ENCODE results near the gene TRDN. TPM values are rescaled to one million over a fixed set of nuclear protein-coding genes. Genes with fewer than 3 reads are reported as not detected.

TRDN gene
- total RNA-seq, 1 donor from 2014 or later = not detected

GRCh38 chr6:123551939-123552707 is 84.6 kb downstream of the TRDN start:
- H3K4me3 ChIP-seq (ENCODE audit: low read depth, low read length) = no peak overlapping the region
- H3K36me3 ChIP-seq (ENCODE audit: control insufficient read depth, insufficient read depth, low read length) = no peaks in the 10 kb centered on the region
- no peak for TF ChIP-seq CTCF (IDR thresholded peaks at IDR 0.05; ENCODE audit: insufficient read depth, low read length, poor library complexity, severe bottlenecking)
- DNase-seq (ENCODE audit: low read depth) = no peak
- H3K27me3 ChIP-seq (ENCODE audit: control insufficient read depth, insufficient read depth, low read length) = no peaks in the 10 kb centered on the region

GRCh38 chr6:123550052-123550617 is 86.6 kb downstream of the TRDN start:
- DNase-seq (ENCODE audit: low read depth) = no peak
- TF ChIP-seq CTCF (IDR thresholded peaks at IDR 0.05; ENCODE audit: insufficient read depth, low read length, poor library complexity, severe bottlenecking) = no peak
- no peak overlapping the region for H3K4me3 ChIP-seq (ENCODE audit: low read depth, low read length)
- no peaks in the 10 kb centered on the region for H3K36me3 ChIP-seq (ENCODE audit: control insufficient read depth, insufficient read depth, low read length)
- H3K27me3 ChIP-seq (ENCODE audit: control insufficient read depth, insufficient read depth, low read length) = no peaks in the 10 kb centered on the region

- DNase-seq (ENCODE audit: low read depth) = no peak
- Histone ChIP-seq H3K4me3 (ENCODE audit: low read depth, low read length) (no peak overlapping the region), H3K36me3 (ENCODE audit: control insufficient read depth, insufficient read depth, low read length) (no peaks in the 10 kb centered on the region), H3K27me3 (ENCODE audit: control insufficient read depth, insufficient read depth, low read length) (no peaks in the 10 kb centered on the region)
- no peak for TF ChIP-seq CTCF (IDR thresholded peaks at IDR 0.05; ENCODE audit: insufficient read depth, low read length, poor library complexity, severe bottlenecking)
Measured at GRCh38 chr6:123549476-123549875, 87.3 kb downstream of the TRDN start.

- no peak for TF ChIP-seq CTCF (IDR thresholded peaks at IDR 0.05; ENCODE audit: insufficient read depth, low read length, poor library complexity, severe bottlenecking)
- DNase-seq (ENCODE audit: low read depth) = no peak
- no peaks in the 10 kb centered on the region for H3K27me3 ChIP-seq (ENCODE audit: control insufficient read depth, insufficient read depth, low read length)
- H3K36me3 ChIP-seq (ENCODE audit: control insufficient read depth, insufficient read depth, low read length) = no peaks in the 10 kb centered on the region
- H3K4me3 ChIP-seq (ENCODE audit: low read depth, low read length) = no peak overlapping the region
Measured at GRCh38 chr6:123547216-123547978, 89.4 kb downstream of the TRDN start.

- H3K36me3 ChIP-seq (ENCODE audit: control insufficient read depth, insufficient read depth, low read length) = no peaks in the 10 kb centered on the region
- no peak for TF ChIP-seq CTCF (IDR thresholded peaks at IDR 0.05; ENCODE audit: insufficient read depth, low read length, poor library complexity, severe bottlenecking)
- H3K27me3 ChIP-seq (ENCODE audit: control insufficient read depth, insufficient read depth, low read length) = no peaks in the 10 kb centered on the region
- DNase-seq (ENCODE audit: low read depth) = no peak
- H3K4me3 ChIP-seq (ENCODE audit: low read depth, low read length) = no peak overlapping the region
Measured at GRCh38 chr6:123546537-123546936, 90.2 kb downstream of the TRDN start.
